Measurements from ENCODE around the gene MCUR1. TPM values are rescaled to one million over a fixed set of nuclear protein-coding genes. Genes with fewer than 3 reads are reported as not detected.

Gene MCUR1
- polyA plus RNA-seq, 1 experiment = 6.2 TPM

- ChIA-PET POLR2A (no interaction called here), CTCF (interaction anchor here (0.6 kb wide), 3 partner anchors 45 to 1570 kb away, joined by 3 to 6 read pairs (median 3); no protein-coding TSS in a partner anchor)
These were observed 48.1 kb downstream of the MCUR1 start for GRCh38 chr6:13766201-13766634.

GRCh38 chr6:13765570-13765969, 48.8 kb downstream of the MCUR1 start:
- Histone ChIP-seq H3K4me3 (ENCODE audit: low read depth, low read length) (no peak overlapping the region), H3K36me3 (ENCODE audit: control insufficient read depth, insufficient read depth, low read length) (no peaks in the 10 kb centered on the region), H3K27me3 (ENCODE audit: control insufficient read depth, insufficient read depth, low read length) (no peaks in the 10 kb centered on the region)
- TF ChIP-seq CTCF (IDR thresholded peaks at IDR 0.05; ENCODE audit: insufficient read depth, low read depth, low read length) = no peak
- no peak for DNase-seq (ENCODE audit: low read depth)
- ChIA-PET CTCF (interaction anchor here (0.6 to 1.3 kb wide), 3 partner anchors 44 to 264 kb away, joined by 3 to 5 read pairs (median 3); partner anchors contain the start of gene NOL7), POLR2A (no interaction called here)

More at GRCh38 chr6:13766201-13766634, 48.1 kb downstream of the MCUR1 start:
- no peak for TF ChIP-seq CTCF (IDR thresholded peaks at IDR 0.05; ENCODE audit: insufficient read depth, low read depth, low read length)
- DNase-seq (ENCODE audit: low read depth) = no peak
- Histone ChIP-seq H3K36me3 (ENCODE audit: control insufficient read depth, insufficient read depth, low read length) (no peaks in the 10 kb centered on the region), H3K4me3 (ENCODE audit: low read depth, low read length) (no peak overlapping the region), H3K27me3 (ENCODE audit: control insufficient read depth, insufficient read depth, low read length) (no peaks in the 10 kb centered on the region)

- Histone ChIP-seq H3K27me3 (ENCODE audit: control insufficient read depth, insufficient read depth, low read length) (no peaks in the 10 kb centered on the region), H3K4me3 (ENCODE audit: low read depth, low read length) (no peak overlapping the region), H3K36me3 (ENCODE audit: control insufficient read depth, insufficient read depth, low read length) (no peaks in the 10 kb centered on the region)
- DNase-seq (ENCODE audit: low read depth) = no peak
- no peak for TF ChIP-seq CTCF (IDR thresholded peaks at IDR 0.05; ENCODE audit: insufficient read depth, low read depth, low read length)
- CTCF ChIA-PET = interaction anchor here (0.5 to 1.3 kb wide), 3 partner anchors 9 to 150 kb away, joined by 3 to 5 read pairs (median 4); partner anchors contain the start of gene NOL7
- POLR2A ChIA-PET = no interaction called here
These were observed 49.4 kb downstream of the MCUR1 start for GRCh38 chr6:13764996-13765395.

- ChIA-PET POLR2A (no interaction called here), CTCF (interaction anchor here (1.3 to 1.6 kb wide), 2 partner anchors 26 to 53 kb away, joined by 3 to 4 read pairs; no protein-coding TSS in a partner anchor)
- DNase-seq (ENCODE audit: low read depth) = no peak
- no peak overlapping the region for H3K4me3 ChIP-seq (ENCODE audit: low read depth, low read length)
- TF ChIP-seq CTCF (IDR thresholded peaks at IDR 0.05; ENCODE audit: insufficient read depth, low read depth, low read length) = no peak
- no peaks in the 10 kb centered on the region; the same call in 1 of the 2 replicates for H3K27me3 ChIP-seq (ENCODE audit: control insufficient read depth, insufficient read depth, low read length)
- H3K36me3 ChIP-seq (ENCODE audit: control insufficient read depth, insufficient read depth, low read length) = no peaks in the 10 kb centered on the region
These were observed 50.5 kb downstream of the MCUR1 start for GRCh38 chr6:13763740-13764381.

- CTCF ChIA-PET = interaction anchor here (1.5 to 1.6 kb wide), 2 partner anchors 27 to 53 kb away, joined by 3 to 5 read pairs; no protein-coding TSS in a partner anchor
- POLR2A ChIA-PET = interaction anchor here (0.6 to 0.9 kb wide), 6 partner anchors 27 to 1798 kb away, joined by 3 to 11 read pairs (median 4); no protein-coding TSS in a partner anchor
- no peak overlapping the region for H3K4me3 ChIP-seq (ENCODE audit: low read depth, low read length)
These were observed 51.5 kb downstream of the MCUR1 start for GRCh38 chr6:13762611-13763441.

More at GRCh38 chr6:13762611-13763441, 51.5 kb downstream of the MCUR1 start:
- TF ChIP-seq CTCF (IDR thresholded peaks at IDR 0.05; ENCODE audit: insufficient read depth, low read depth, low read length) = no peak
- peak; percentile 85 for DNase-seq (ENCODE audit: low read depth)
- Histone ChIP-seq H3K27me3 (ENCODE audit: control insufficient read depth, insufficient read depth, low read length) (no peaks in the 10 kb centered on the region; the same call in 1 of the 2 replicates), H3K36me3 (ENCODE audit: control insufficient read depth, insufficient read depth, low read length) (no peaks in the 10 kb centered on the region)
